IPS-18a (cell line): Measurements from ENCODE around the gene GJD3.

Experiments
- H3K27ac ChIP-seq: one replicate; pipeline ENCODE4 v1.5.1; 2013; ENCODE audit warnings: low read length
- H3K27me3 ChIP-seq: one replicate; pipeline ENCODE4 v1.6.1; 2013; ENCODE audit warnings: mild to moderate bottlenecking, low read length; ENCODE audit not compliant: control insufficient read depth, insufficient read depth
- H3K36me3 ChIP-seq: one replicate; pipeline ENCODE4 v1.6.1; 2013; ENCODE audit warnings: low read depth, low read length; ENCODE audit not compliant: control insufficient read depth
- H3K4me1 ChIP-seq: one replicate; pipeline ENCODE4 v1.6.1; 2013; ENCODE audit warnings: low read depth, low read length; ENCODE audit not compliant: control insufficient read depth
- H3K4me3 ChIP-seq: one replicate; pipeline ENCODE4 v1.5.1; 2013; ENCODE audit warnings: low read length
- H3K9ac ChIP-seq: one replicate; pipeline ENCODE4 v1.6.1; 2013; ENCODE audit warnings: mild to moderate bottlenecking, low read length, moderate library complexity
- H3K9me3 ChIP-seq: one replicate; pipeline ENCODE4 v1.6.1; 2013; ENCODE audit warnings: low read depth, low read length; ENCODE audit not compliant: control insufficient read depth

Gene GJD3

DNA sequence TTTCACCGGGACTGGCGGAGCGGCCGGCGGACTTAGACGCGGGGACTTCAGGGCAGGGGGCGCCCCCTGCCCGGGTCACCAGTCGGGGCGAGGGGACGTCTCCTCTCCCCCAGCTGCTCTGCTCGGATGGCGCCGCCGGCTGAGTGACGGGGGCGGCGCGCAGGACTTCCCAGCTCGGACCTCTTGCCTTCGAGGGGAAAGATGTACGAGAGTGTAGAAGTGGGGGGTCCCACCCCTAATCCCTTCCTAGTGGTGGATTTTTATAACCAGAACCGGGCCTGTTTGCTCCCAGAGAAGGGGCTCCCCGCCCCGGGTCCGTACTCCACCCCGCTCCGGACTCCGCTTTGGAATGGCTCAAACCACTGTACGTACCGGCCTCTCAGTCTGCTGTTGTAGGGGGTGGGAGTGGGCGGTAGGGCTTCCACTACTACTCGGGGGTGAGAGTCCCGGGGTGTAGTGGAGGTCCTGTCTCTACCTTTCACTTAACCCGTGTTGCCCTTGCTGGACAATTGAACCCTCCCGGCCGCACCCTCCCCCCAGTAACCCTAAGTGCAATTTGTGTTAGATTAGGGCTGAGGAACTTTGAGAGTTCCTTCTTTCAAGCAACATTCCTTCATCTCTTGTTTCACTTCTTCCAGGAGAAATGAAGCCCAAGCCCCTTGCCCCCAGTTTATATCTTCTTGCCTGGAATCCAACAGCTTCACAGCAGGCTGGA, 21.9 kb downstream of the GJD3 start:
- Histone ChIP-seq H3K27ac (no peak overlapping the region), H3K9ac (peak overlapping the region; percentile 8), H3K27me3 (peaks cover 88% of the 10 kb centered on the region)

DNA sequence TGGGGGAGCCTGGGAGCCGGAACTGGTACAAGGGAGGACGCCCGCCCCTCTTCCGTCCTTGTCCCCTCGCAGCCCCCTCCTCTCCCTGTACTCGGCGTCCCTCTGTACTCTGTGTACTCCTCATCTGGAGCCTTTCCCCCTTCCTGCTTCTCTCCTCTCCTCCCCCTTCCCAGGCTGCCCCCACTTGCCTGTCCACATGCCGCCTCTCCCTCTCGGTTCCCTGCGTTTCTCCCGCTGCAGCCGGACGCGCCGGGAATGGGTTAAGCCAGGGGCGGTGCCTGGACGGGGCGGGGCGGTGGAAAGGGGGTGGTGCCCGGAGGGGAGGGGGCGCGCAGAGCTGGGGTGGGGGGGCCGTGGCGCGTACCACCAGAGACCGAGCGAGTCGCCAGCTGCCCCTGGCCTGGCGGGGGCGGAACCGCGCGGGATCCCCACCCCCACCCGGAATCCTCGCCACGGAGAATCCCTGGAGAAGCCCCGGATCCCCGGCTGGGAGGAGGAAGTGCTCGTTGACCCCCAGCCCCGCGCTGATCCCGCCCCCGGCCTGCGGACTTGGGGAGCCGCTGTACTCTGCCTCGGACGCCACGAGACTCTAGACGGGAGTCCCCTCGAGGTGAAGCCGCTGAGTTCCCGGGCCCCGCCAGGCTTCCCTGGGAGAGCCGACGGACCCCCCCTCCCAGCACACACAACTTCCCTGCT, 22.6 kb downstream of the GJD3 start:
- no peaks in the 10 kb centered on the region for H3K36me3 ChIP-seq
- H3K27me3 ChIP-seq = peaks cover 90% of the 10 kb centered on the region
- H3K4me3 ChIP-seq = peak overlapping the region; percentile 63
- no peaks in the 10 kb centered on the region for H3K9me3 ChIP-seq
- H3K9ac ChIP-seq = peak overlapping the region; percentile 8
- no peak overlapping the region for H3K27ac ChIP-seq
- H3K4me1 ChIP-seq = peaks cover 31% of the 10 kb centered on the region

More for the DNA sequence above, 21.9 kb downstream of the GJD3 start:
- Histone ChIP-seq H3K36me3 (no peaks in the 10 kb centered on the region), H3K4me1 (peaks cover 38% of the 10 kb centered on the region), H3K9me3 (no peaks in the 10 kb centered on the region), H3K4me3 (peak overlapping the region; percentile 63)

DNA sequence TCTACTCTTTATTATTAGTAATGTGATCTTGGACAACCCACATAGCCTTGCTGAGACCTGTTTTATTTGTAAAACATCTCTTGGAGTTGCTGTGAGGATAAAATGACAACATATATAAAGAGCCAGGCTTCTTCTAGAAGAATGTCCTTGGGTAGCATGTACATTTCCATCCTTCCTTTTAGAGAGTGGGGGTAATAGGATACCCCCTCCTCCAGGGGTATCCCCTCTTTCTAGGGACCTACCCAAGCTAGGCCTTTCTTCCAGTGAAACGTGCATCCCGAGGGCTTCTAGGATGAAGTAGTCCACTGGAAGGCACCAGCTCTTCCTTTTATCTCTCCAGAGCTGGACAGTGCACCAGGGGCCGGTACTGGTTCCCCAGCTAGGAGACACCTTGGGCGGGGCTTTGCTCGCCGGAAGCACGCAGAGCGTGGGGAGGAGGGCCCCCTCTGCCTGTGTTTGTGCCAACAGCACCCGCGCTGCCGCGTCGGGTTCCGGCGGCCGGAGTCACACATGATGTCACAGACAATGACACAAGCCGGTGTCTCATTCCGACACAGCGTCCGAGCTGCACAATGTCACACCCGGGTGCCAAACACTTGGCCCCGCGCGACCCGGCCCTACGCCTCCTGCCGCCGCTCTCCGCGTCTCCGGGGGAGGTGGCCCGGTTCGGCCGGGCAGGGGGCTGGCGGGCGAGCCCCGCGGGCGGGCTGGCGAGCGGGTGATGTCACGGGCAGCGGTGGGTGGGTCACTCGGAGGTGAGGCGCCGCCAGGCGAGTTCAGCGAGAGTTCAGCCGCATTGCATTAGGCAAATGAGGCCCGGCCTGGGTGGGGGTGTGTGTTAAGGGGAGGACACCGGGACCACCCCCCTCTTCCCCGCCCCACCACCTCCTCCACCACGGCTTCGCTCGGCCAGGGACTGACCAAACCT, 23.4 kb downstream of the GJD3 start:
- peak overlapping the region; percentile 63 for H3K4me3 ChIP-seq
- no peaks in the 10 kb centered on the region for H3K36me3 ChIP-seq
- no peak overlapping the region for H3K27ac ChIP-seq
- H3K9me3 ChIP-seq = no peaks in the 10 kb centered on the region
- no peak overlapping the region for H3K9ac ChIP-seq
- peaks cover 25% of the 10 kb centered on the region for H3K4me1 ChIP-seq
- H3K27me3 ChIP-seq = peaks cover 89% of the 10 kb centered on the region

DNA sequence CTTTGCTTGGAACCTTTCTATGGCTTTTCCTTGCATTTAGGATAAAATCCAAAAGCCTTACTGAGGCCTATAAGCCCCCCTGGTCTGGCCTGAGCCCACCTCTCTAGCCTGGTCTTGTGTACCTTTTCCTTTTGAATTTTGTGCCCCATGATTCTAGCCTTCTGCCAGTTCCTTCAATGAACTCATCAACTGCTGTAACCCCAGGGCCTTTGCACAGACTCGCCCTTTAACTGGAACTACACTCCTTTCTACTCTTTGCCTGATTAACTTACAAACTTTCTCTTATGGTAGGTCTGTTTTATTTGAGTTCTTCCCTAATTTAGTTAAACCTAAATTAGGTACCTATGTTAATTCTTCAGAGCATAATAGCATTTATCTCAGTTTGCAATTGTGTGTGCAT, 24.2 kb downstream of the GJD3 start:
- Histone ChIP-seq H3K27ac (no peak overlapping the region), H3K27me3 (peaks cover 88% of the 10 kb centered on the region), H3K4me3 (no peak overlapping the region), H3K9me3 (no peaks in the 10 kb centered on the region), H3K4me1 (peaks cover 19% of the 10 kb centered on the region), H3K9ac (no peak overlapping the region), H3K36me3 (no peaks in the 10 kb centered on the region)

DNA sequence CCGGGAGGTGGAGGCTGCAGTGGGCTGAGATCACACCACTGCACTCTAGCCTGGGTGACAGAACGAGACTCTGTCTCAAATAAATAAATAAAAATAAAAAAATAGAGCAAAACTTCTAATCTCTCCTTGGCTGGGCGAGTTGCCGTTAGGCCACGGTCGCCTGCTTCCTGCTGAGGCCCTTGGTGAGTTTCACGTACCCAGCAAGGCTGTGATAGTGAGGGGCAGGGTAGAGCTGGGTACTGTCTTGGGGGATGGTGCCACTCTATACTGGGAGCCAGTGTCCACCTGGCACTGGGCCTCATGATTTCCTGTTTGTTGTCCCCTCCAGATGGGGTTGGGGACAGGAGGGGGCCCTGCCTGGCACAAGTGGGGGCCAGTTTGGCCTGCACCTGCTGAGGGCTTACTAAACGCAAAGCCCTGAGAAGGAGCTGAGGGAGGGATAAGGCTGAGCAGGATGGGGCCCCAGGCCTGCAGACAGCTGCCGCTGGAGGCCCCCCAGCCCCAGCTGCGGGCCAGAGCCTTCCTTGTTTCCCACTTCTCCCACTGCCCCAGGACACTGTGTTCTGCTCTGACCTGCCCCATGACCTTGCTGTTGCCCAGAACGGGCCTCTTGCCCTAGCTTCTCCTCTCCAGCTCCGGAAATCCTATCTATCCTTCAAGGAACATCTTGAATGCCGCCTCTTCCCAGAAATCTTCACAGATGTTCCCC, 25.4 kb downstream of the GJD3 start:
- Histone ChIP-seq H3K9ac (no peak overlapping the region), H3K27ac (no peak overlapping the region), H3K36me3 (no peaks in the 10 kb centered on the region), H3K27me3 (peaks cover 88% of the 10 kb centered on the region), H3K4me1 (peaks cover 10% of the 10 kb centered on the region), H3K9me3 (no peaks in the 10 kb centered on the region), H3K4me3 (no peak overlapping the region)

DNA sequence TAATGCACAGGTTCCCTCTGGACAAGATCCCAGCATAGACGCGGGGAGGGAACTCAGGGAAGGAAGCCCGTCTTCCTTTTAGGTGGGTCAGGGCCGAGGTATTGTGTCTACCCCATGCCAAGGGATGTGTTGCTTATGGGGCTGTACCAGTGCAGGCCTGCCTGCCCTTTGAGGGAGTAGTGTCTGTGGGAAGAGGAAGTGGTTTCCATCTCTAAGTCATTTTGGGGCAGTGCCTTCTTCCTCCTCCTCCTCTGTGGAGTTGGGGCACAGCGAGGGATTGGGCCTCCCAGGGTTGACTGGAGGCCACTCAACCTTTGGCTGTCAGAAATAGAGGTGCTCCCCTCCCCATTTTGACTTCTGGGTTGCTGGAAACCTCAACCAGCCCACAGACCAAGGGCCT, 26.5 kb downstream of the GJD3 start:
- no peaks in the 10 kb centered on the region for H3K36me3 ChIP-seq
- peaks cover 5% of the 10 kb centered on the region for H3K4me1 ChIP-seq
- peaks cover 80% of the 10 kb centered on the region for H3K27me3 ChIP-seq
- no peaks in the 10 kb centered on the region for H3K9me3 ChIP-seq
- no peak overlapping the region for H3K27ac ChIP-seq
- H3K4me3 ChIP-seq = no peak overlapping the region
- no peak overlapping the region for H3K9ac ChIP-seq

DNA sequence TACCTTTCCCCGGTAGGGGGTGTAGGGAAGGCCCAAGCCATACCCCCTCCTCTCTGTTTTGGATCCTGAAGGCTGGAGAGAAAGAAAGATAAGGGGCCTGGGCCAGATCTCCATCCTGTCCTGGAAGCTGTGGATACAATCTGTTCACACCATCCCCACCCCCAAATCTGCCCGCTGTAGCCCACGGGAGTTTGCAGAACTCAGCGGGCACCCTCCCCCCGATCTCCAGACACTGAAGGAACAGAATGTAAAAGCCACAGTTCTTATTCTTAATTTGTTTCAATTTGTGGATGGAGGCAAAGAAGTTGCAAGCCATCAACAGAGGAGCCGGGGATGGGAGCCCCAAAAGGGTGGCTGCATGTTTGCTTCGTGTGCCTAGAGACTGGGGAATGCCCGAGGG, 27.2 kb downstream of the GJD3 start:
- Histone ChIP-seq H3K9me3 (no peaks in the 10 kb centered on the region), H3K9ac (no peak overlapping the region), H3K36me3 (no peaks in the 10 kb centered on the region), H3K4me1 (no peaks in the 10 kb centered on the region), H3K27ac (no peak overlapping the region), H3K27me3 (peaks cover 73% of the 10 kb centered on the region), H3K4me3 (no peak overlapping the region)

DNA sequence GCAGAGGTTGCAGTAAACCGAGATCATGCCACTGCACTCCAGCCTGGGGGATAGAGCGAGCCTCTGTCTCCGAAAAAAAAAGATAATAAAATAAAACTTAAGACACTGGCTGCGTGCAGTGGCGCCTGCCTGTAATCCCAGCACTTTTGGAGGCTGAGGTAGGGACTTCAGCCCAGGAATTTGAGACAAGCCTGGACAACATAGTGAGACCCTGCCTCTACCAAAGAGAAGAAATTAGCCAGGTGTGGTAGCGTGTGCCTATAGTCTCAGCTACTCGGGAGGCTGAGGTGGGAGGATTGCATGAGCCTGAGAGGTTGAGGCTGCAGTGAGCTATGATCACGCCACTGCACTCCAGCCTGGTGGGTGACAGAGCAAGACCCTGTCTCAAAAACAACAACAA, 28.9 kb downstream of the GJD3 start:
- H3K4me1 ChIP-seq = no peaks in the 10 kb centered on the region
- H3K27ac ChIP-seq = no peak overlapping the region
- no peak overlapping the region for H3K9ac ChIP-seq
- peaks cover 63% of the 10 kb centered on the region for H3K27me3 ChIP-seq
- H3K4me3 ChIP-seq = no peak overlapping the region
- no peaks in the 10 kb centered on the region for H3K9me3 ChIP-seq
- no peaks in the 10 kb centered on the region for H3K36me3 ChIP-seq

DNA sequence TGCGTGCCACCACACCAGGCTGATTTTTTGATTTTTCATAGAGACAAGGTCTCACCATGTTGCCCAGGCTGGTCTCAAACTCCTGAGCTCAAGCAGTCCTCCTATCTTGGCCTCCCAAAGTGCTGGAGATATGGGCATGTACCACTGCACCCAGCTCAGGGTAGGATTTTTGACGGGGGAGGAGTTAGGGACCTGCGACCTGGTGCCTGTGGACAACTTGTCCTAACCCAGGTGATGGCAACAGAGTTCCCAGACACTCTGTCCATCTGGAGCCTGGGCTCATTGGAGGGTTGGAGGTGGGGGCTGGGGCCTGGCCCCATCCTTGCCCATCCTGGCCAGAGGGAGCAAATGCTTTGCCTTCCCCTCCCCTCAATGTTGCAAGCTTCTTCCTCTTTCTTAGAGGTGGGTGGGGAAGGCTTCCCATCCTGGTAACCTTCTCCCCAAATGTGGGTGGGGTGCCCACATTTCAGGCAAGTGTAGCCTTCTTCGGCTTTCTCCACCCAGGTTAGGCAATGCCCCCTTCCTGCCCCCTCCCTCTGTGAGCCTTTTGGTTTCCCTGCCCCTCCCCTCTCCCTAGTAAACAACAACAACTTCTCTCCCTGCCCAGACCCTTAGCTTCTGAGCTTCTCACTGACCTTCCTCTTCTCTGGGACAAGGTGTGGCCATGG, 30.6 kb downstream of the GJD3 start:
- H3K27me3 ChIP-seq = peaks cover 46% of the 10 kb centered on the region
- H3K9ac ChIP-seq = no peak overlapping the region
- H3K4me1 ChIP-seq = no peaks in the 10 kb centered on the region
- H3K27ac ChIP-seq = no peak overlapping the region
- H3K36me3 ChIP-seq = no peaks in the 10 kb centered on the region
- no peaks in the 10 kb centered on the region for H3K9me3 ChIP-seq
- H3K4me3 ChIP-seq = no peak overlapping the region

DNA sequence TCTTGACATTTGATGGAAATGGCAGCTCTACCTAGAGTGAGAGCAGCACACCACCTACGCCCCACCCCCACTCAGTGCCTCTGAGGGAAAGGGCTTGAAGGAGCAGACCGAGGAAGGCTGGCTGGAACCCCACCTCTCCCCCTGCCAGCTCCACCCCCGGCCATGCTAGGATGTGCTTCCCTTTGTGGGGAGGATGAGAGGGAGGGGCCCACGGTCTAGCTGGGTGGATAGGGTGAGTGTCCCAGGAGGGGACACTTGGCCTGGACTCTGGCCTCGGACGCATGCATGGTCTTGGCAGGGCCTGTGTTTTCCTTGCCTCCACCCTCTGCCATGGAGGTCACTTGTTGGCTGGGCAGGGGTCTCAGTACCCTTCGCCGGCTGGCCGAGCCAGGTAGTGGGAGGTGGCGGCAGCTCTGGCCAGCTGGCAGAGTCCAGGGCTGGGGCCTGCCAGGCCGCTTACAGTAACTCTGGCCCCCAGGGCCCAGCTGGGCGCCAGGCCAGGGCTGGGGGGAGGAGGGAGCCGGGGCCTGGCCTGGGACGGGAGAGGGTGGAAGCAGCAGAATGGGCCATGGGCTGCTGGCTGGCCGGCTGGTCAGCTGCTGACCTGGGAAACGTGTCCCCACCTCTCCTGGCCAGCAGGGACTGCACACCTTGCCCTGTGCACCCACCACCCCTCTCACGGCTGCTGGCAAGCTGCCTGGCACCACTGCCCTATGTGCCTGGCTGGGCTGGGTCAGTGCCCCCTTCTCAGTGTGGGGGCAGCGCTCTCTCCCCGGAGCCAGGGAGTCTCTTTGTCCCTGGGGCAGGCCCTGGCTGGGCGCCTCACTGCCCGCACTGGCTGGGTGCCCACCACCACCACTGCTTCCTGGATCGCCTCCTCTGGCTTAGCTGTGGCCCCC, 32.5 kb downstream of the GJD3 start:
- Histone ChIP-seq H3K4me3 (no peak overlapping the region), H3K4me1 (no peaks in the 10 kb centered on the region), H3K36me3 (no peaks in the 10 kb centered on the region), H3K9me3 (no peaks in the 10 kb centered on the region), H3K27ac (no peak overlapping the region), H3K9ac (no peak overlapping the region), H3K27me3 (peaks cover 26% of the 10 kb centered on the region)
